ENCODE data around the gene C20orf96.
A peak's percentile ranks its signal among the peaks of the same experiment; 100 is the strongest.

C20orf96 gene

DNA sequence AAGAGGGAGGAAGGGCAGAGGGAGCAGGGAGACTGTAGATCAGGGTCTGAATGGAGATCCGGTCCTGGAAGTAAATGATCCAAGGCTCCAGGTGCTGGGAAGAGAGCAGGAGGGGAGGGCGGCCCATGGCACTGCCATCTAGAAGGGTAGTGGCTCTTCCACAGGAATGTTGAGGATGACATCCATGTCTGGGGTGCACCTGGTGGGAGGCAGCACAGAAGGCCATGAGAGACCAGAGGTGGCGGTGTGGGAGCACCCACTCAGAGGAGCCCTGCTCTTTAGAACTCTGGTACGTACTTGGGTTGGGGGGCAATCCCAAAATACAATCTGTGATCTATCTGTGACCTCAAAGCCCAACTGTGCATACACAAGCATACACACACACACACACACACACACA is 19.5 kb downstream of the C20orf96 start:
- Histone ChIP-seq H3K79me2 (ENCODE audit: insufficient read depth, low read length) (no peaks in the 10 kb centered on the region), H3K4me2 (ENCODE audit: low read depth, low read length, poor library complexity, severe bottlenecking) (no peak overlapping the region), H3K27me3 (ENCODE audit: insufficient read depth, low read length, poor library complexity, severe bottlenecking) (no peaks in the 10 kb centered on the region), H3K4me3 (ENCODE audit: low read length, poor library complexity, severe bottlenecking) (no peak overlapping the region), H2AFZ (ENCODE audit: low read length) (no peak overlapping the region), H3K9me2 (replicated peaks; ENCODE audit: low read depth, low read length) (no peaks in the 10 kb centered on the region), H3F3A (ENCODE audit: low read depth) (no peaks in the 10 kb centered on the region), H4K20me1 (ENCODE audit: insufficient read depth, low read length, poor library complexity, severe bottlenecking) (no peaks in the 10 kb centered on the region), H3K9ac (ENCODE audit: low read depth, low read length, poor library complexity, severe bottlenecking) (no peak overlapping the region), H3K36me3 (ENCODE audit: insufficient read depth, low read length) (no peaks in the 10 kb centered on the region; the same call in 1 of the 2 replicates), H3K4me1 (ENCODE audit: insufficient read depth, low read length, poor library complexity, severe bottlenecking) (peaks cover 8% of the 10 kb centered on the region), H3K9me3 (ENCODE audit: insufficient read depth, low read depth, low read length) (no peaks in the 10 kb centered on the region)
- TF ChIP-seq, protein P1, sequence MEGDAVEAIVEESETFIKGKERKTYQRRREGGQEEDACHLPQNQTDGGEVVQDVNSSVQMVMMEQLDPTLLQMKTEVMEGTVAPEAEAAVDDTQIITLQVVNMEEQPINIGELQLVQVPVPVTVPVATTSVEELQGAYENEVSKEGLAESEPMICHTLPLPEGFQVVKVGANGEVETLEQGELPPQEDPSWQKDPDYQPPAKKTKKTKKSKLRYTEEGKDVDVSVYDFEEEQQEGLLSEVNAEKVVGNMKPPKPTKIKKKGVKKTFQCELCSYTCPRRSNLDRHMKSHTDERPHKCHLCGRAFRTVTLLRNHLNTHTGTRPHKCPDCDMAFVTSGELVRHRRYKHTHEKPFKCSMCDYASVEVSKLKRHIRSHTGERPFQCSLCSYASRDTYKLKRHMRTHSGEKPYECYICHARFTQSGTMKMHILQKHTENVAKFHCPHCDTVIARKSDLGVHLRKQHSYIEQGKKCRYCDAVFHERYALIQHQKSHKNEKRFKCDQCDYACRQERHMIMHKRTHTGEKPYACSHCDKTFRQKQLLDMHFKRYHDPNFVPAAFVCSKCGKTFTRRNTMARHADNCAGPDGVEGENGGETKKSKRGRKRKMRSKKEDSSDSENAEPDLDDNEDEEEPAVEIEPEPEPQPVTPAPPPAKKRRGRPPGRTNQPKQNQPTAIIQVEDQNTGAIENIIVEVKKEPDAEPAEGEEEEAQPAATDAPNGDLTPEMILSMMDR (conservative IDR thresholded peaks at IDR 0.05; ENCODE audit: low read length), result no peak
- TF ChIP-seq EZH2phosphoT487 (IDR thresholded peaks at IDR 0.05; ENCODE audit: borderline replicate concordance), result no peak

DNA sequence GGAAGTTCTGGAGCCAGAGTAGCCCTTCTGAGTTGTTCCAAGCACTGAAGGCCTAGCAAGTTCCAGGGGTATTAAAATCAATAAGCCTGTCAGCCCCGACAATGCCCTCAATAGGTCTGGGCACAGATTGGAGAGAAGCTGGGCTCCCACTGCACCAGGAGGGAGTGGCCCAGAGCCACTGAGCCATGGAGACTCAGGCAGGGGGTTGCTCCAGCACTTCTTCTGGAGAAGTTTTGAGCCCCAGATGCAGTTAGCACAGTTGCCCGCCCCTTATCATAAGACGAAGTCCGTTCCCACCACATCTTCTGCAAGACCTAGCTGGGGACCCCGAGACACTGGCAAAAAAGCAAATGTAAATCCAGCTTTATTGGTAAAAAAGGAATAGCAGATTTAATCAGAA is 20.0 kb downstream of the C20orf96 start:
- no peak overlapping the region for H3K4me3 ChIP-seq (ENCODE audit: low read length, poor library complexity, severe bottlenecking)
- no peak overlapping the region for H2AFZ ChIP-seq (ENCODE audit: low read length)
- H3K36me3 ChIP-seq (ENCODE audit: insufficient read depth, low read length), result no peaks in the 10 kb centered on the region
- no peaks in the 10 kb centered on the region for H3K9me3 ChIP-seq (ENCODE audit: insufficient read depth, low read depth, low read length)
- H3K9me2 ChIP-seq (replicated peaks; ENCODE audit: low read depth, low read length), result no peaks in the 10 kb centered on the region
- H3F3A ChIP-seq (ENCODE audit: low read depth), result no peaks in the 10 kb centered on the region
- no peaks in the 10 kb centered on the region for H3K27me3 ChIP-seq (ENCODE audit: insufficient read depth, low read length, poor library complexity, severe bottlenecking)
- no peak overlapping the region for H3K9ac ChIP-seq (ENCODE audit: low read depth, low read length, poor library complexity, severe bottlenecking)
- no peaks in the 10 kb centered on the region for H3K79me2 ChIP-seq (ENCODE audit: insufficient read depth, low read length)
- TF ChIP-seq EZH2phosphoT487 (IDR thresholded peaks at IDR 0.05; ENCODE audit: borderline replicate concordance), result no peak
- TF ChIP-seq, protein P1 (conservative IDR thresholded peaks at IDR 0.05; ENCODE audit: low read length), result no peak
- no peak overlapping the region for H3K4me2 ChIP-seq (ENCODE audit: low read depth, low read length, poor library complexity, severe bottlenecking)
- peaks cover 8% of the 10 kb centered on the region for H3K4me1 ChIP-seq (ENCODE audit: insufficient read depth, low read length, poor library complexity, severe bottlenecking)
- H4K20me1 ChIP-seq (ENCODE audit: insufficient read depth, low read length, poor library complexity, severe bottlenecking), result no peaks in the 10 kb centered on the region

DNA sequence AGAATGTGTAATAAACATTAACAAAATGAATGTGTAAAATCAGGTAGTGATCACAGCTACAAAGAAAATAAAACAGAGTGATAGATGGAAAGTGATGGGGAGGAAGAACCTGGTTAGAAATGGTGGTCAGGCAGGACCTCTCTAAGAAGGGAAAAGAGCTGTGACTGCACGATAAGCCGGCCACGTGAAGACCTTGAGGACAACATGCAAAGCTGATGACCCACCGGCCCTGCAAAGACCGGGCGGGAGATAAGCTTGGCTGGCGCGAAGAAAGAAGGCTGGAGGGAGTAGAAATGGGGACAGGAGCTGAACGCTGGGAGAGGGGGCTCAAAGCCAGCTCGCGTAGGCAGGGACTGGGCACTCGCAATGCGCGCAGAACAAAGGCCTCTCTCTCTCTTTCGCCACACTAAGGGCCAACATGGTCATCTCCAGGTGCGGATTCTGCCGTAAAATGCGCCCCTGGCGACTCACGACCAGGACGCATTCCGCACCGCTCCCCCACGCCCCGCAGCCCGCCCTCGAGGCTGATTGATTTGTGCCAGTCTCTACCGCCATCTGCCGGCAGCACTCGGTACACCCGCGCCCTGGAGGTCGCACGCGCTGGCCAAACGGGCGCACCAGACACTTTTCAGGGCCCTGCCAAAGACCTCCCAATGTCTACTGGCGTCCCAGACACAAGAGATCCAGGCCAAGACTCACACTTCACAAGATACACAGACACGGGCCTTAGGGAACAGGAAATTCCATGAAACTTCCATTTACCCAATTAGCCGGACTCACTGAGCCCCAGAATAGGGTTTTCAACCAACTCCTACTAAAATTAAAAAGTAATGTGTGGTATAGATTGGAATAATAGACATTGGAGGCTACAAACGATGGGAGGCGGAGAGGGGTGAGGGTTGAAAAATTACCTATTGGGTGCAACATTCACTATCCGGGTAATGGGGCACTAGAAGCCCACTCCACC is 23.7 kb downstream of the C20orf96 start:
- H3F3A ChIP-seq (ENCODE audit: low read depth), result no peaks in the 10 kb centered on the region

More for the DNA sequence above, 23.7 kb downstream of the C20orf96 start:
- peak overlapping the region; percentile 93 for H2AFZ ChIP-seq (ENCODE audit: low read length)
- no peaks in the 10 kb centered on the region for H4K20me1 ChIP-seq (ENCODE audit: insufficient read depth, low read length, poor library complexity, severe bottlenecking)
- peak overlapping the region; percentile 64 for H3K4me2 ChIP-seq (ENCODE audit: low read depth, low read length, poor library complexity, severe bottlenecking)
- TF ChIP-seq EZH2phosphoT487 (IDR thresholded peaks at IDR 0.05; ENCODE audit: borderline replicate concordance), result no peak
- TF ChIP-seq, protein P1 (conservative IDR thresholded peaks at IDR 0.05; ENCODE audit: low read length), result peak; percentile 92
- peaks cover 8% of the 10 kb centered on the region for H3K4me1 ChIP-seq (ENCODE audit: insufficient read depth, low read length, poor library complexity, severe bottlenecking)
- H3K79me2 ChIP-seq (ENCODE audit: insufficient read depth, low read length), result no peaks in the 10 kb centered on the region
- no peaks in the 10 kb centered on the region for H3K9me3 ChIP-seq (ENCODE audit: insufficient read depth, low read depth, low read length)
- no peaks in the 10 kb centered on the region for H3K36me3 ChIP-seq (ENCODE audit: insufficient read depth, low read length)
- H3K9ac ChIP-seq (ENCODE audit: low read depth, low read length, poor library complexity, severe bottlenecking), result peak overlapping the region; percentile 30
- H3K4me3 ChIP-seq (ENCODE audit: low read length, poor library complexity, severe bottlenecking), result peak overlapping the region; percentile 65
- H3K9me2 ChIP-seq (replicated peaks; ENCODE audit: low read depth, low read length), result no peaks in the 10 kb centered on the region
- H3K27me3 ChIP-seq (ENCODE audit: insufficient read depth, low read length, poor library complexity, severe bottlenecking), result no peaks in the 10 kb centered on the region
